Lung (tissue), 12 donors: Measurements from ENCODE around the gene FAM234A. TPM values are rescaled to one million over a fixed set of nuclear protein-coding genes. Genes with fewer than 3 reads are reported as not detected.

Experiments
- ATAC-seq: fragments of 200-7000 bp; cut with Tn5 transposase; one replicate; pipeline ENCODE4 v1.9.1; 2020; ENCODE audit warnings: moderate number of reproducible peaks; ENCODE audit not compliant: insufficient read depth, low FRiP score
- DNase-seq, 3 donors: peaks; one replicate each; pipeline ENCODE4 v3.0.0-alpha.2; 2013 to 2017
- H3K27ac ChIP-seq, 2 donors: one replicate each; pipeline ENCODE4 v1.5.1; 2013; ENCODE audit warnings: mild to moderate bottlenecking in 2 of 2, moderate library complexity in 2 of 2, control low read depth in 1 of 2, inconsistent platforms in 1 of 2, low read depth in 1 of 2, low read length in 1 of 2
- H3K27me3 ChIP-seq, 3 donors: one replicate each; pipeline ENCODE4 v1.5.1; 2013; ENCODE audit warnings: low read length in 2 of 3; ENCODE audit not compliant: control insufficient read depth in 3 of 3, insufficient read depth in 3 of 3
- H3K36me3 ChIP-seq, 4 donors: one replicate each; pipeline ENCODE4 v1.5.1; 2013; ENCODE audit warnings: low read length in 4 of 4, mild to moderate bottlenecking in 1 of 4, moderate library complexity in 1 of 4; ENCODE audit not compliant: control insufficient read depth in 4 of 4, insufficient read depth in 4 of 4
- H3K4me1 ChIP-seq, 5 donors: one replicate each; pipeline ENCODE4 v1.5.1; 2013; ENCODE audit warnings: low read length in 5 of 5, mild to moderate bottlenecking in 2 of 5, moderate library complexity in 1 of 5; ENCODE audit not compliant: control insufficient read depth in 5 of 5, insufficient read depth in 5 of 5
- H3K4me3 ChIP-seq: one replicate; pipeline ENCODE4 v1.5.1; 2013; ENCODE audit warnings: mild to moderate bottlenecking, control low read depth, moderate library complexity
- H3K9ac ChIP-seq, 2 donors: one replicate each; pipeline ENCODE4 v1.5.1; 2013; ENCODE audit warnings: low read length in 2 of 2, control low read depth in 1 of 2; ENCODE audit not compliant: insufficient read depth in 1 of 2
- H3K9me3 ChIP-seq, 4 donors: one replicate each; pipeline ENCODE4 v1.5.1; 2013; ENCODE audit warnings: low read length in 3 of 4, mild to moderate bottlenecking in 1 of 4, moderate library complexity in 1 of 4; ENCODE audit not compliant: control insufficient read depth in 4 of 4, insufficient read depth in 3 of 4
- CTCF ChIP-seq: IDR thresholded peaks from 2 replicates; pipeline ENCODE4 v1.5.1; 2012; ENCODE audit warnings: mild to moderate bottlenecking; ENCODE audit errors: control extremely low read depth, extremely low read depth
- WGBS, 2 donors: extraction: QIAGEN DNeasy Blood & Tissue Kit; methylation state at CpG; one replicate each; pipeline ENCODE4 v1.1.7; 2013; 5-methylcytosine and 5-hydroxymethylcytosine counted together
- polyA plus RNA-seq, 2 donors: library from polyadenylated mRNA; stranded (reverse); fragments of 200-250 nt; gene quantifications; one replicate each; pipeline ENCODE4 v1.2.1, GENCODE V29; 2013
- total RNA-seq, 2 donors: library from RNA; depleted of rRNA in 1 of 2; stranded (reverse); fragments of >200 nt in 1 of 2; gene quantifications; one replicate each; pipeline ENCODE4 v1.2.1, GENCODE V29; 2014 to 2021
- donor health status: control.
- donor health status: control.
- donor health status: Bipolar disorder and iron deficiency.
- donor health status: healthy.
- donor health status: DM: yes; HTN: yes; CAD: no.

FAM234A gene
- total and polyA plus RNA-seq, 4 donors = 41.5 to 78.5 (median 59.7) TPM

GRCh38 chr16:289395-289997, 54.9 kb downstream of the FAM234A start:
- DNase-seq (no peak), ATAC-seq (no peak)
- WGBS, 2 donors = 95 to 96% methylated on average over 22 of the region's 22 CpGs
- peaks cover 0 to 66% (median 8%) of the 10 kb centered on the region in 4 donors for H3K36me3 ChIP-seq
- H3K27me3 ChIP-seq = no peaks in the 10 kb centered on the region
- TF ChIP-seq CTCF = no peak
- H3K4me3 ChIP-seq = no peak overlapping the region
- no peak overlapping the region for H3K9ac ChIP-seq
- no peak overlapping the region for H3K27ac ChIP-seq
- no peaks in the 10 kb centered on the region for H3K4me1 ChIP-seq
- no peaks in the 10 kb centered on the region for H3K9me3 ChIP-seq

GRCh38 chr16:290015-290680, 55.5 kb downstream of the FAM234A start:
- H3K4me3 ChIP-seq = no peak overlapping the region
- no peaks in the 10 kb centered on the region for H3K9me3 ChIP-seq
- H3K9ac ChIP-seq = no peak overlapping the region
- no peak for DNase-seq
- no peak overlapping the region for H3K27ac ChIP-seq
- WGBS, 2 donors = 94 to 96% methylated on average over 25 of the region's 25 CpGs
- no peaks in the 10 kb centered on the region for H3K4me1 ChIP-seq
- TF ChIP-seq CTCF = no peak
- no peak for ATAC-seq
- no peaks in the 10 kb centered on the region for H3K27me3 ChIP-seq
- H3K36me3 ChIP-seq = peaks cover 0 to 66% (median 8%) of the 10 kb centered on the region in 4 donors

GRCh38 chr16:290681-291405, 56.2 kb downstream of the FAM234A start:
- ATAC-seq = no peak
- peaks cover 0 to 66% (median 8%) of the 10 kb centered on the region in 4 donors for H3K36me3 ChIP-seq
- WGBS, 2 donors = 96% methylated on average over 50 of the region's 50 CpGs

More at GRCh38 chr16:290681-291405, 56.2 kb downstream of the FAM234A start:
- DNase-seq = no peak
- Histone ChIP-seq H3K4me1 (no peaks in the 10 kb centered on the region), H3K9ac (no peak overlapping the region), H3K4me3 (no peak overlapping the region), H3K9me3 (no peaks in the 10 kb centered on the region), H3K27ac (no peak overlapping the region), H3K27me3 (no peaks in the 10 kb centered on the region)
- no peak for TF ChIP-seq CTCF
